Glutamatergic neuron (in vitro differentiated cells): Measurements from ENCODE around the gene DNM3. TPM values are rescaled to one million over a fixed set of nuclear protein-coding genes. Genes with fewer than 3 reads are reported as not detected.

Source experiments
- DNase-seq: peaks from one replicate; pipeline ENCODE4 v3.0.0; 2022
- H3K27ac Mint-ChIP-seq: one replicate; pipeline ENCODE4 v1.8.0; 2020; ENCODE audit warnings: mild to moderate bottlenecking, mixed read lengths, inconsistent platforms; ENCODE audit not compliant: unreplicated experiment
- H3K27me3 Mint-ChIP-seq: one replicate; pipeline ENCODE4 v1.8.0; 2020; ENCODE audit warnings: mild to moderate bottlenecking, moderate library complexity, mixed read lengths, inconsistent platforms; ENCODE audit not compliant: unreplicated experiment
- H3K36me3 Mint-ChIP-seq: one replicate; pipeline ENCODE4 v1.8.0; 2020; ENCODE audit warnings: mild to moderate bottlenecking, mixed read lengths, inconsistent platforms; ENCODE audit not compliant: unreplicated experiment
- H3K4me1 Mint-ChIP-seq: one replicate; pipeline ENCODE4 v1.8.0; 2020; ENCODE audit warnings: mild to moderate bottlenecking, low read depth, mixed read lengths, inconsistent platforms; ENCODE audit not compliant: unreplicated experiment
- H3K4me3 Mint-ChIP-seq: one replicate; pipeline ENCODE4 v1.8.0; 2020; ENCODE audit warnings: mild to moderate bottlenecking, mixed read lengths, inconsistent platforms; ENCODE audit not compliant: unreplicated experiment
- H3K9me3 Mint-ChIP-seq: one replicate; pipeline ENCODE4 v1.8.0; 2020; ENCODE audit warnings: mild to moderate bottlenecking, moderate library complexity, mixed read lengths, inconsistent platforms; ENCODE audit not compliant: unreplicated experiment
- total RNA-seq: library from RNA; stranded (reverse); fragmentation: NEBNext Ultra II Directional; extraction: Animal tissue kit (Norgen Biotek cat#: 25700); gene quantifications from one replicate; pipeline ENCODE4 v1.2.1, GENCODE V29; 2021; ENCODE audit not compliant: unreplicated experiment
- TF ChIP-seq, protein P1 (sequence below): fragments of 200-600 bp; sonication (generic); IDR thresholded peaks from one replicate; pipeline ENCODE4 v1.5.0; 2021; ENCODE audit not compliant: partially characterized antibody, unreplicated experiment

Gene DNM3
- total RNA-seq, 1 donor from 2014 or later: 11.4 TPM

DNA sequence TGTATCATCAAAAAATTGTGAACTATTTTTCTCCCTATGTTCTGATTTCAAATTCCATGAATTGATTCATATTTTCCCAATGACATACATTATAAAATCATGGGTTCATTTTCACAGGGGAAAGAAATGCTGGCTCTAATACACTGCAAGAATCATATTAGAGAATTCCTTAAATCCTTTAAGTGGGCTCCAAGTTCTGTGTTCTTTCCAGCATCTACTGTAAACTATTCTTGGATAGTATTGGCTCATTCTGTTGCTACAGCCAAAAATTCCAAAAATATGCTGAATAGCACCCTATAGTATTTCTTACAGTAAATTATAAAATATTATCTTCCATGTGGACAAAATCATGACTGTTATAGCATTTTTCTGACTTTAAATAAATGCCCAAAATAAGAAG, 560.2 kb downstream of the DNM3 start:
- TF ChIP-seq, protein P1, sequence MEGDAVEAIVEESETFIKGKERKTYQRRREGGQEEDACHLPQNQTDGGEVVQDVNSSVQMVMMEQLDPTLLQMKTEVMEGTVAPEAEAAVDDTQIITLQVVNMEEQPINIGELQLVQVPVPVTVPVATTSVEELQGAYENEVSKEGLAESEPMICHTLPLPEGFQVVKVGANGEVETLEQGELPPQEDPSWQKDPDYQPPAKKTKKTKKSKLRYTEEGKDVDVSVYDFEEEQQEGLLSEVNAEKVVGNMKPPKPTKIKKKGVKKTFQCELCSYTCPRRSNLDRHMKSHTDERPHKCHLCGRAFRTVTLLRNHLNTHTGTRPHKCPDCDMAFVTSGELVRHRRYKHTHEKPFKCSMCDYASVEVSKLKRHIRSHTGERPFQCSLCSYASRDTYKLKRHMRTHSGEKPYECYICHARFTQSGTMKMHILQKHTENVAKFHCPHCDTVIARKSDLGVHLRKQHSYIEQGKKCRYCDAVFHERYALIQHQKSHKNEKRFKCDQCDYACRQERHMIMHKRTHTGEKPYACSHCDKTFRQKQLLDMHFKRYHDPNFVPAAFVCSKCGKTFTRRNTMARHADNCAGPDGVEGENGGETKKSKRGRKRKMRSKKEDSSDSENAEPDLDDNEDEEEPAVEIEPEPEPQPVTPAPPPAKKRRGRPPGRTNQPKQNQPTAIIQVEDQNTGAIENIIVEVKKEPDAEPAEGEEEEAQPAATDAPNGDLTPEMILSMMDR: no peak
- H3K9me3 Mint-ChIP-seq: no peaks in the 10 kb centered on the region
- DNase-seq: no peak
- peaks cover 4% of the 10 kb centered on the region for H3K4me1 Mint-ChIP-seq
- no peaks in the 10 kb centered on the region for H3K36me3 Mint-ChIP-seq
- H3K4me3 Mint-ChIP-seq: no peak overlapping the region
- no peaks in the 10 kb centered on the region for H3K27me3 Mint-ChIP-seq
- no peak overlapping the region for H3K27ac Mint-ChIP-seq

DNA sequence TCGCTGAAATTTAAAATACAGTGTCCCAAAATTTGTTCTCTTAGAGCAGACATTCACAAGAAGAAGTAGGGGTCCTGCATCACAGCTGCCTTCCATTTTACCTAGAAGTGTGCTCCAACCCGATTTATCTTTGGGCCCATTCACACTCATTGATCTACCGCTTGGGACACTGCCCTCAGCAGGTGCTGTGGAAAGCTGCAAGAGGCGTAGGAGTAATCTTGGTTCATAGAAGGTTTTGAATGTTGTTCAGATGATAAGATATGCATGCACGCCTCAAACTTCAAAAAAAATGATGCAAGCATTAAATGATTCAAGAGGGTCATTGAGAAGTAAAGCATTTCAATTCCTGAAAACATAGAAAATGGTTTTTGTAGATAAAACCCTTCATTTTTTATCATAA, 560.6 kb downstream of the DNM3 start:
- Mint-ChIP-seq H3K27ac (no peak overlapping the region), H3K9me3 (no peaks in the 10 kb centered on the region), H3K36me3 (no peaks in the 10 kb centered on the region), H3K4me1 (peaks cover 4% of the 10 kb centered on the region), H3K27me3 (no peaks in the 10 kb centered on the region), H3K4me3 (no peak overlapping the region)
- no peak for DNase-seq
- TF ChIP-seq, protein P1: no peak

DNA sequence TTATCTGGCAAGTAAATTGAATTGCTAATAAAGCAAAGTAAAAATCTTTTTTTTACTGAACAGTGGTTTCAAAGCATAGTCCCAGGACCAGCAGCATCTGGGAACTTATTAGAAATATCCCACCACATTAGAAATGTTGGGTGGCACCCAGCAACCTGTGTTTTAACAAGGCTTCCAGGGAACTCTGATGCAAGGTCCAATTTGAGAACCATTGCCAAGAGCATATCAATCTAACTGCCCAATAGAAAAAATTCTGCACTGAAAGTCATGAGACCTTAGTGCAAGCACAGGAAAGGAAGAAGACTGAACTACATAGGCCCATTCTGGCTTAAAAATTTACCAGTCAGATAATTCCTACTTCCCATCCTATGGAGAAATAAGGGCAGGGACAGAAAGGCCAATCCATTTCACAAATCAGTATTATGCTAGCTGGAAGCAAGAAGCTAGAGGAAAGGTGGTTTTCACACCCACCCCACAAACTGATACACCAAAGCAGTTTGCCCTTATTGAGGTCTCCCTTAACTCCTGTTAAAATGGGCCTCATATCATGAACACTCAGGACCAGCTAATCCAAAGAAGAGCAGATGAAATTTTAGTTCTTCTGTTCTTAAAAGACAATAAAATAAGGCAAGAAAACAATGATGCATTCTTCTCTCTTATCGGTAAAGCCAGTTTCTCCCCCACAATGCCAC, 561.7 kb downstream of the DNM3 start:
- H3K4me1 Mint-ChIP-seq: peaks cover 4% of the 10 kb centered on the region
- H3K36me3 Mint-ChIP-seq: no peaks in the 10 kb centered on the region
- H3K27ac Mint-ChIP-seq: no peak overlapping the region
- no peaks in the 10 kb centered on the region for H3K9me3 Mint-ChIP-seq
- no peak overlapping the region for H3K4me3 Mint-ChIP-seq
- H3K27me3 Mint-ChIP-seq: no peaks in the 10 kb centered on the region
- TF ChIP-seq, protein P1: no peak
- DNase-seq: no peak

DNA sequence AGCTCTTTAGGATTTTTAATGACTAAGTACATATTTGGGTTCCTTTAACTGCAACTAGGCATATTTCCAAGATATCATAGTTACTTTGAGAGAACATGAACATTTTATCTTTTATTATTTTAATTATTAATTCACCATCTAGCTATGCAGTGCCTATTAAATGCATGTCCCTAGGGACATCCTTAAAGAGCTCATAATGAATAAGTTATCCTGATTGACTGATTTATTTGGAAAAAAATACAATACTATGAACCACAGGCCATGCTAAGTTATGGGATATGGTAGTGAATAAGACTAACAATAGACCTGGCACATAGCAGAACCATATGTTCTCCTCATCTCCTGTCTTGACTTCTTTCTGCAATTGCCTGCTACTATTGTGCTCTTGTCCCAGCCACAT, 562.8 kb downstream of the DNM3 start:
- Mint-ChIP-seq H3K4me1 (peaks cover 2% of the 10 kb centered on the region), H3K27ac (no peak overlapping the region), H3K9me3 (no peaks in the 10 kb centered on the region), H3K27me3 (no peaks in the 10 kb centered on the region), H3K4me3 (no peak overlapping the region), H3K36me3 (no peaks in the 10 kb centered on the region)
- no peak for DNase-seq
- TF ChIP-seq, protein P1: no peak

DNA sequence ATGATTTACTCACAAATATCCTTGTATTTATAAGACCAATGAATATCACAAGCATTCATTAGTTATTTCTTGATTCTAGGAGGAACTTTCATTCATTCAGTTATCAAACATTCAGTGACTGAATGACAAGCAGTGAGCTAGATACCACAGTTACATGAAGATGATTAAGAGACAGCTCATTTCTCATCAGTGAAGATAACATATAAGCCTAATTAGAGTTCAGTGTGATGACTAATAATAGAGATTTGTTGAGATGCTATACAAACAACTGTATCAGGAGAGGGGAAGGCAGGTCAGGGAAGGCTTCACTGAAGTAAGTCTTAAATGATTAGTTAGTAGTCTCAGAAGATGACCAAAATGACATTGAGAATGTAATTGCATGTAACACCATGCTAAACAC, 564.6 kb downstream of the DNM3 start:
- Mint-ChIP-seq H3K4me1 (no peaks in the 10 kb centered on the region), H3K36me3 (no peaks in the 10 kb centered on the region), H3K27me3 (no peaks in the 10 kb centered on the region), H3K4me3 (no peak overlapping the region), H3K27ac (no peak overlapping the region), H3K9me3 (no peaks in the 10 kb centered on the region)
- DNase-seq: no peak
- TF ChIP-seq, protein P1: no peak
